Right lobe of liver (tissue), 4 donors: ENCODE data around the gene FASTKD3.

ENCODE experiments used
- CTCF ChIP-seq, 4 donors: fragments of 200-600 bp in 3 of 4; fragments of 450-650 bp in 1 of 4; IDR thresholded peaks; one replicate each; pipeline versions ENCODE4 v1.5.1 to v1.8.0; 2016 to 2022; ENCODE audit warnings: antibody characterized with exemption in 4 of 4, mild to moderate bottlenecking in 2 of 4
- POLR2A ChIP-seq: fragments of 450-650 bp; IDR thresholded peaks from one replicate; pipeline ENCODE4 v1.6.1; 2017; ENCODE audit warnings: antibody characterized with exemption, mild to moderate bottlenecking
- donor health status: DM: no; HTN: no; CAD: no.
- donor health status: DM: no; HTN: no; CAD: no.
- donor health status: DM: no; HTN: yes; CAD: no.

GRCh38 chr5:7815892-7816534 is 52.8 kb downstream of the FASTKD3 start:
- no peak for TF ChIP-seq POLR2A
- peak; percentile 69 to 89 (median 83) for TF ChIP-seq CTCF (IDR thresholded peaks at IDR 0.05)
